CD8-positive, alpha-beta memory T cell (primary cell): ENCODE measurements around the gene PPIH. TPM values are rescaled to one million over a fixed set of nuclear protein-coding genes. Genes with fewer than 3 reads are reported as not detected.
"Not testable (repeated sequence)": the region's sequence is repeated elsewhere in the genome, so short reads cannot be mapped to it uniquely, and the experiment has no call there.

Experiments used
- CTCF ChIA-PET: fragments of 350-600 bp; sonication (Branson Sonifier 250); formaldehyde crosslinking; loops from one replicate; lab custom pipeline; 2021; ENCODE audit warnings: antibody characterized with exemption; lab: Charles Lee
- POLR2A ChIA-PET: fragments of 350-600 bp; sonication (Branson Sonifier 250); formaldehyde crosslinking; loops from one replicate; lab custom pipeline; 2021; ENCODE audit warnings: antibody characterized with exemption; lab: Charles Lee
- DNase-seq, 5 donors: peaks; one replicate each; pipeline versions ENCODE4 v3.0.0 to v3.0.0-alpha.2; 2020 to 2022; ENCODE audit warnings: mixed read lengths in 1 of 5
- H3K27ac ChIP-seq: one replicate; pipeline ENCODE4 v1.7.0; 2013; ENCODE audit warnings: low read depth, mild to moderate bottlenecking, low read length, moderate library complexity
- H3K27me3 ChIP-seq: 2 replicates; pipeline ENCODE4 v1.7.0; 2013; ENCODE audit warnings: low read length, mild to moderate bottlenecking; ENCODE audit not compliant: insufficient read depth, poor library complexity, severe bottlenecking
- H3K36me3 ChIP-seq: 2 replicates; pipeline ENCODE4 v1.7.0; 2013; ENCODE audit warnings: mild to moderate bottlenecking, low read length, moderate library complexity; ENCODE audit not compliant: insufficient read depth
- H3K4me1 ChIP-seq: 2 replicates; pipeline ENCODE4 v1.7.0; 2013; ENCODE audit warnings: mild to moderate bottlenecking, low read length, moderate library complexity; ENCODE audit not compliant: insufficient read depth
- H3K4me3 ChIP-seq: 2 replicates; pipeline ENCODE4 v1.7.0; 2013; ENCODE audit warnings: mild to moderate bottlenecking, low read length
- H3K9me3 ChIP-seq: 2 replicates; pipeline ENCODE4 v1.7.0; 2013; ENCODE audit warnings: mild to moderate bottlenecking, low read length
- H3K27ac Mint-ChIP-seq, 8 donors: one replicate each; pipeline ENCODE4 v1.8.0; 2020 to 2021; ENCODE audit warnings: mixed read lengths in 8 of 8, mild to moderate bottlenecking in 6 of 8, inconsistent platforms in 3 of 8, moderate library complexity in 3 of 8
- H3K27me3 Mint-ChIP-seq, 2 donors: one replicate each; pipeline ENCODE4 v1.8.0; 2020 to 2021; ENCODE audit warnings: mixed read lengths in 2 of 2, mild to moderate bottlenecking in 1 of 2, moderate library complexity in 1 of 2
- H3K36me3 Mint-ChIP-seq, 3 donors: one replicate each; pipeline ENCODE4 v1.8.0; 2020 to 2021; ENCODE audit warnings: mixed read lengths in 3 of 3, inconsistent platforms in 1 of 3, mild to moderate bottlenecking in 1 of 3
- H3K4me1 Mint-ChIP-seq, 3 donors: one replicate each; pipeline ENCODE4 v1.8.0; 2020 to 2021; ENCODE audit warnings: mixed read lengths in 3 of 3, inconsistent platforms in 1 of 3, mild to moderate bottlenecking in 1 of 3
- H3K4me3 Mint-ChIP-seq, 7 donors: one replicate each; pipeline ENCODE4 v1.8.0; 2020 to 2021; ENCODE audit warnings: mixed read lengths in 7 of 7, mild to moderate bottlenecking in 6 of 7, moderate library complexity in 4 of 7, inconsistent platforms in 2 of 7
- H3K9me3 Mint-ChIP-seq, 5 donors: one replicate each; pipeline ENCODE4 v1.8.0; 2020 to 2022; ENCODE audit warnings: mixed read lengths in 5 of 5, mild to moderate bottlenecking in 3 of 5, moderate library complexity in 2 of 5, inconsistent platforms in 1 of 5
- polyA plus RNA-seq: library from polyadenylated mRNA; unstranded; fragments of 300-500 nt; fragmentation: Illumina TruSeq; gene quantifications from one replicate; pipeline ENCODE4 v1.2.3, GENCODE V29; 2021
- total RNA-seq, 2 experiments: library from RNA; stranded (reverse); gene quantifications; one replicate each; pipeline ENCODE4 v1.2.3, GENCODE V29; 2021

PPIH gene
- total RNA-seq (100 to 1,000 TPM in 1 of 2 experiments, 10 to 100 TPM in 1; 95.9 to 117 TPM), polyA plus RNA-seq (82.0 TPM)

DNA sequence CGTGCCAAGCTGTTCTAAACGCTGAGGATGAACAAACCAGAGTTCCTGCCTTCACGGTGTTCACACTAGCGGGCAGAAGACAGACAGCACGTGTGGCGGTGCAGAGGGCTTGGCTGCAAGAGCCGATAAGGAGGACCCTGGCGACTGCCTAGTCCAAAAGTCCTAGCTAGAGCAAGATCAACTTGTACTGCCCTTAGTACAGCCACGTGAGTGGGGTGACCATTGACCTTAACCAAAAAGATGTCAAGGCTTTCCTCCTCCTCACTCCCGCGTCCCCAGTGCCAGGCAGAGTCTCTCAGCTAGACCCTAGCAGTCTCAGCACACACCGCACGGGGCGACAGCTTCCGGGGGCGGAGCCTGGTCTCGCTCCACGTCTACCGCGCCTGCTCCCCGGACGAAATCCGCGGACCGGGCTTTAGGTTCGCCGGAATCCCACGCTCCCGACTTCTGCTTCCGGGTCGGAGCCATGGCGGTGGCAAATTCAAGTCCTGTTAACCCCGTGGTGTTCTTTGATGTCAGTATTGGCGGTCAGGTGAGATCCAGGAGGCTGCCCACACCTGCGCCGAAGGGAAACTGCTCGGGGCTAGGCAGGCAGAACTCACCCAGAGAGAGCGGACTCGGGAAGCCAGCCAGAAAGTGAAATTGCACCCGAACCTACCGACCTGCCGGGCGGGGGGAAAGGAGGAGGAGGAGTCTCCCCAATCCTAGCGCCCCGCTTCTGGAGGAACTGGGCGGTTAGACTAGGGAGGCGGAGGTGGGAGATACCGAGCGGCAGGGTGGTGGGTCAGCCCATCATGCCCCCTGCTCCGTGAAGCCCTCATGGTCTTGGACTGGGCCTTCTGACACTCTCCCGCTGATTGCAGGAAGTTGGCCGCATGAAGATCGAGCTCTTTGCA is at the start of gene PPIH:
Gene PPIH, plus strand, starts transcription at position 443 of the 896 bp plus-strand sequence. Its CDS starts 24 bp downstream, at position 467.
- peaks cover 35 to 47% (median 46%) of the 10 kb centered on the region in 3 donors for H3K4me1 Mint-ChIP-seq
- no peaks in the 10 kb centered on the region for H3K27me3 ChIP-seq
- H3K27ac ChIP-seq = peak within 1 kb of the TSS; percentile 81
- H3K4me3 Mint-ChIP-seq = peak within 1 kb of the TSS; percentile 93 to 99 (median 98)
- H3K27me3 Mint-ChIP-seq = no peaks in the 10 kb centered on the region
- H3K36me3 Mint-ChIP-seq = peaks cover 0 to 38% (median 6%) of the 10 kb centered on the region in 3 donors
- ChIA-PET POLR2A (interaction anchor here (0.6 to 2.2 kb wide), 9 partner anchors 20 to 338 kb away, joined by 3 to 43 read pairs (median 3); partner anchors contain the start of genes C1orf50, ERMAP, P3H1 and SVBP), CTCF (interaction anchor here (0.9 to 1.9 kb wide), 5 partner anchors 22 to 313 kb away, joined by 3 to 12 read pairs (median 4); partner anchors contain the start of genes C1orf50, P3H1 and YBX1)
- peaks cover 22% of the 10 kb centered on the region for H3K4me1 ChIP-seq
- H3K36me3 ChIP-seq = peaks cover 12% of the 10 kb centered on the region
- H3K9me3 ChIP-seq = no peaks in the 10 kb centered on the region
- H3K4me3 ChIP-seq = peak within 1 kb of the TSS; percentile 92
- peak; percentile 91 to 95 (median 92) for DNase-seq
- H3K9me3 Mint-ChIP-seq = no peaks in the 10 kb centered on the region
- H3K27ac Mint-ChIP-seq = peak within 1 kb of the TSS; percentile 88 to 98 (median 95)

DNA sequence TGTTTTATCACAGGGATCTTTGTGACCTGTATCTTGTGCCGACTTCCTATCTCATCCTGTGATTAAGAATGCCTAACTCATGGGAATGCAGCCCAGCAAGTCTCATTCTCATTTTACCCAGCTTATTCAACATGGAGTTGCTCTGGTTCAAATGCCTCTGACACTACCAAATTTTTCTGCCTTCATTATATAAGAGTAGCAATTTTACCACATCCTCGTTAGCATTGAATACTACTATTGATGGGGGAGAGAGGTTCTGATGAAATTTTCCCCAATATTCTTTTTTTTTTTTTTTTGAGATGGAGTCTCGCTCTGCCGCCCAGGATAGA is 44.5 kb upstream of the PPIH start:
- H3K36me3 Mint-ChIP-seq = peaks cover 0 to 4% (median 0%) of the 10 kb centered on the region in 3 donors
- peaks cover 0 to 2% (median 0%) of the 10 kb centered on the region in 5 donors for H3K9me3 Mint-ChIP-seq
- no peaks in the 10 kb centered on the region for H3K4me1 Mint-ChIP-seq
- Histone ChIP-seq H3K9me3 (no peaks in the 10 kb centered on the region), H3K4me3 (no peak overlapping the region), H3K27ac (no peak overlapping the region), H3K4me1 (no peaks in the 10 kb centered on the region), H3K36me3 (no peaks in the 10 kb centered on the region), H3K27me3 (no peaks in the 10 kb centered on the region)
- POLR2A ChIA-PET = no interaction called here
- CTCF ChIA-PET = no interaction called here
- H3K27me3 Mint-ChIP-seq = no peaks in the 10 kb centered on the region
- no peak overlapping the region for H3K27ac Mint-ChIP-seq
- DNase-seq = no peak
- H3K4me3 Mint-ChIP-seq = no peak overlapping the region

DNA sequence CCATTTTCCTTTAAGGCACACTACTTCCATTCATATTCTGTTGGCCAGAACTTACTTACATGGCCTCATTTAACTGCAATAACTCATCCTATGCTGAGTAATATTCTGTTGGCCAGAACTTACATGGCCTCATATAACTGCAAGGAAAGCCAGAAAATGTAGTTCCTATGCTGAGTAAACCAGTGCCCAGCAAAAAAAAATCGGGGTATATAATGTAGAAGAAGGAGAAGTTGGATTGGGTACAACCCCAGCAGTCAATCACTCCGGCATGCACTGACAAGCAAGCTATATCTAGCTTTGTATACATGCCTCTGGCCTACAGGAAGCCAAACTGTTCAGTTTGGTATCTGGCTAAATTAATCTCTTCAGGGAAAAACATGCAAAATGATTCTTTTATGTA is 39.4 kb upstream of the PPIH start:
- Histone ChIP-seq H3K4me1 (no peaks in the 10 kb centered on the region), H3K4me3 (no peak overlapping the region), H3K36me3 (no peaks in the 10 kb centered on the region), H3K9me3 (no peaks in the 10 kb centered on the region), H3K27me3 (no peaks in the 10 kb centered on the region), H3K27ac (no peak overlapping the region)
- Mint-ChIP-seq H3K27me3 (no peaks in the 10 kb centered on the region), H3K4me1 (no peaks in the 10 kb centered on the region), H3K36me3 (peaks cover 0 to 4% (median 0%) of the 10 kb centered on the region in 3 donors), H3K9me3 (peaks cover 0 to 2% (median 0%) of the 10 kb centered on the region in 5 donors), H3K27ac (no peak overlapping the region), H3K4me3 (no peak overlapping the region)
- ChIA-PET POLR2A (no interaction called here), CTCF (no interaction called here)
- no peak for DNase-seq

- ChIA-PET CTCF (no interaction called here), POLR2A (no interaction called here)
- Histone ChIP-seq H3K27me3 (no peaks in the 10 kb centered on the region), H3K4me3 (no peak overlapping the region), H3K36me3 (no peaks in the 10 kb centered on the region), H3K27ac (no peak overlapping the region), H3K9me3 (no peaks in the 10 kb centered on the region), H3K4me1 (no peaks in the 10 kb centered on the region)
- no peaks in the 10 kb centered on the region for H3K9me3 Mint-ChIP-seq
- no peak for DNase-seq
- no peak overlapping the region for H3K4me3 Mint-ChIP-seq
- H3K36me3 Mint-ChIP-seq = no peaks in the 10 kb centered on the region
- no peaks in the 10 kb centered on the region for H3K4me1 Mint-ChIP-seq
- no peak overlapping the region for H3K27ac Mint-ChIP-seq
- peaks cover 0 to under 1% of the 10 kb centered on the region in 2 donors for H3K27me3 Mint-ChIP-seq
Measured at GRCh38 chr1:42620307-42620706, 37.9 kb upstream of the PPIH start.

DNA sequence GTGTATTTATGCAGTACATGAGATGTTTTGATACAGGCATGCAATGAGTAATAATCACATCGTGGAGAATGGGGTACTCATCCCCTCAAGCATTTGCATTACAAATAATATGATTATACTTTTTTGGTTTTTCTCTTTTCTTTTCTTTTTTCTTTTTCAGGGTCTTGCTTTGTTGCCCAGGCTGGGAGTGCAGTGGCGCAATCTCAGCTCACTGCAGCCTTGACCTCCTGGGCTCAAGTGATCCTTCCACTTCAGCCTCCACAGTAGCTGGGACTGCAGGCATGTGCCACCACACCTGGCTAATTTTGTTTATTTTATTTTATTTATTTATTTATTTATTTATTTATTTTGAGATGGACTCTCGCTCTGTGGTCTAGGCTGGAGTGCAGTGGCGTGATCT is 37.0 kb upstream of the PPIH start:
- H3K4me3 ChIP-seq, H3K27ac ChIP-seq, H3K4me1 ChIP-seq, H3K9me3 Mint-ChIP-seq, H3K4me1 Mint-ChIP-seq, H3K36me3 ChIP-seq, H3K27me3 ChIP-seq, H3K36me3 Mint-ChIP-seq, H3K27ac Mint-ChIP-seq, H3K9me3 ChIP-seq, POLR2A ChIA-PET, H3K27me3 Mint-ChIP-seq, CTCF ChIA-PET, DNase-seq, H3K4me3 Mint-ChIP-seq: not testable (repeated sequence)

- POLR2A ChIA-PET, H3K9me3 Mint-ChIP-seq, CTCF ChIA-PET: not testable (repeated sequence)
Measured at GRCh38 chr1:42627205-42627604, 31.0 kb upstream of the PPIH start.

GRCh38 chr1:42639116-42639515 is 19.1 kb upstream of the PPIH start:
- Histone ChIP-seq H3K27ac (no peak overlapping the region), H3K4me3 (no peak overlapping the region), H3K9me3 (no peaks in the 10 kb centered on the region), H3K27me3 (no peaks in the 10 kb centered on the region), H3K36me3 (no peaks in the 10 kb centered on the region), H3K4me1 (no peaks in the 10 kb centered on the region)
- Mint-ChIP-seq H3K36me3 (peaks cover 2 to 12% (median 6%) of the 10 kb centered on the region in 3 donors), H3K27ac (no peak overlapping the region), H3K4me1 (no peaks in the 10 kb centered on the region), H3K4me3 (no peak overlapping the region), H3K9me3 (no peaks in the 10 kb centered on the region), H3K27me3 (no peaks in the 10 kb centered on the region)
- ChIA-PET POLR2A (no interaction called here), CTCF (no interaction called here)
- DNase-seq = no peak

More at GRCh38 chr1:42627205-42627604, 31.0 kb upstream of the PPIH start:
- H3K9me3 ChIP-seq, H3K4me3 ChIP-seq, H3K36me3 ChIP-seq, H3K36me3 Mint-ChIP-seq, H3K4me1 Mint-ChIP-seq, H3K4me1 ChIP-seq, H3K27me3 Mint-ChIP-seq, H3K27ac ChIP-seq, H3K27me3 ChIP-seq, DNase-seq, H3K4me3 Mint-ChIP-seq, H3K27ac Mint-ChIP-seq: not testable (repeated sequence)

- no peak overlapping the region for H3K4me3 ChIP-seq
- peaks cover 0 to 6% of the 10 kb centered on the region in 2 donors for H3K27me3 Mint-ChIP-seq
- no peaks in the 10 kb centered on the region for H3K36me3 ChIP-seq
- ChIA-PET CTCF (no interaction called here), POLR2A (no interaction called here)
- H3K9me3 ChIP-seq = no peaks in the 10 kb centered on the region
- H3K4me3 Mint-ChIP-seq = no peak overlapping the region
- peaks cover 6 to 12% (median 9%) of the 10 kb centered on the region in 5 donors for H3K9me3 Mint-ChIP-seq
- H3K36me3 Mint-ChIP-seq = peaks cover 14 to 25% (median 25%) of the 10 kb centered on the region in 3 donors
- H3K4me1 Mint-ChIP-seq = no peaks in the 10 kb centered on the region
- no peaks in the 10 kb centered on the region for H3K4me1 ChIP-seq
- no peak for DNase-seq
- H3K27ac ChIP-seq = no peak overlapping the region
- no peak overlapping the region for H3K27ac Mint-ChIP-seq
- H3K27me3 ChIP-seq = no peaks in the 10 kb centered on the region
Measured at GRCh38 chr1:42646056-42646455, 12.2 kb upstream of the PPIH start.
